Esophagus squamous epithelium (tissue), 4 donors: ENCODE results near the gene RBM12.

Experiments
- CTCF ChIP-seq, 6 experiments: fragments of 450-650 bp in 4 of 6; fragments of 200-600 bp in 2 of 6; sonication (generic) in 2 of 6; IDR thresholded peaks; one replicate each; pipeline ENCODE4 v1.5.1; 2016 to 2019; ENCODE audit warnings: antibody characterized with exemption in 6 of 6, mild to moderate bottlenecking in 4 of 6, moderate library complexity in 4 of 6
- POLR2A ChIP-seq, 4 donors: fragments of 450-650 bp; IDR thresholded peaks; one replicate each; pipeline ENCODE4 v1.6.1; 2017; ENCODE audit warnings: antibody characterized with exemption in 4 of 4, mild to moderate bottlenecking in 4 of 4, moderate library complexity in 3 of 4

DNA sequence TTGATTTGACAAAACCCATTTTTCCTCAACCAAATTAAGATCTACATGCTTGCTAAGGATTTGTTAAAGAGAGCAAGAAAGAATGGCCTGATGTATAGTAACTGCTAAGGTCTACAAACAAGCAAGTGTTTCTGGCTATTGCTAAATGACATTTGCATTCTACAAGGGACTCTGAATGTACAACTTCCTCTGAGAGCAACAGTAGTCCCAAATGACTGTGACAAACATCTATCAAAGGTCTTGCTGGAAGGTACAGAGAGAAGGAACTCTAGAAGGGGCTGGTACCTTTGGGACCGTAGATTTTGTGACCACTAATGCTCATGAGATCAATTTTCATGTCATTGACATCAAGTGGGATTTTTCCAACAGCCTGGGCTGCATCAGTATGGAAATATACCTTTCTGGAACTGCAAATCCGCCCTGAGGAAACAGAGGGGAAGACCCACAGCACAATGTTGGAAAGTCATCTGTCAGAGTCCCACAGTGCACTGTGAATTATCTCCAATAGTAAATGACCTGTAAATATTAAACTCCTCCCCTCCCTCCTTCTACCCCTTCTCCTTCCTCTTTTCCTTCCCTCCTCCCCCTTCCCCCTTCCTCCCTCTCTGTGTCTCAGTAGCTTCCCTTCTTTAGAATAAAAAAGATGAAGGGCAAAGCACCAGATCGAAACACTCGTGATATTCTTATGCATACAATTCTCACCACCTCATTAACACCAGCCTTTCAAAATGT, 15.9 kb upstream of the RBM12 start:
- TF ChIP-seq CTCF (IDR thresholded peaks at IDR 0.05) (no peak), POLR2A (IDR thresholded peaks at IDR 0.05) (no peak)
